GM19468 (cell line): Measurements from ENCODE around the gene HDAC9.
"Not testable (repeated sequence)": the region's sequence is repeated elsewhere in the genome, so short reads cannot be mapped to it uniquely, and the experiment has no call there.

ENCODE experiments used
- ATAC-seq: cut with Tn5 transposase; IDR thresholded peaks from one replicate; pipeline ENCODE4 v1.9.1; 2021; ENCODE audit warnings: mild to moderate bottlenecking, moderate library complexity, moderate number of reproducible peaks; ENCODE audit not compliant: unreplicated experiment; ENCODE audit errors: extremely low read depth

The HDAC9 gene

DNA sequence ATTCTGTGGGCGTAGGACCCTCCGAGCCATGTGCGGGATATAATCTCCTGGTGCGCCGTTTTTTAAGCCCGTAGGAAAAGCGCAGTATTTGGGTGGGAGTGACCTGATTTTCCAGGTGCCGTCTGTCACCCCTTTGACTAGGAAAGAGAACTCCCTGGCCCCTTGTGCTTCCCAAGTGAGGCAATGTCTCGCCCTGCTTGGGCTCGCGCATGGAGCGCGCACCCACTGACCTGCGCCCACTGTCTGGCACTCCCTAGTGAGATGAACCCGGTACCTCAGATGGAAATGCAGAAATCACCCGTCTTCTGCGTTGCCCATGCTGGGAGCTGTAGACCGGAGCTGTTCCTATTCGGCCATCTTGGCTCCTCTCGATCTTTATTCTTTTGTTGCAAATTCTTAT, 495.2 kb downstream of the HDAC9 start:
- ATAC-seq, result not testable (repeated sequence)

DNA sequence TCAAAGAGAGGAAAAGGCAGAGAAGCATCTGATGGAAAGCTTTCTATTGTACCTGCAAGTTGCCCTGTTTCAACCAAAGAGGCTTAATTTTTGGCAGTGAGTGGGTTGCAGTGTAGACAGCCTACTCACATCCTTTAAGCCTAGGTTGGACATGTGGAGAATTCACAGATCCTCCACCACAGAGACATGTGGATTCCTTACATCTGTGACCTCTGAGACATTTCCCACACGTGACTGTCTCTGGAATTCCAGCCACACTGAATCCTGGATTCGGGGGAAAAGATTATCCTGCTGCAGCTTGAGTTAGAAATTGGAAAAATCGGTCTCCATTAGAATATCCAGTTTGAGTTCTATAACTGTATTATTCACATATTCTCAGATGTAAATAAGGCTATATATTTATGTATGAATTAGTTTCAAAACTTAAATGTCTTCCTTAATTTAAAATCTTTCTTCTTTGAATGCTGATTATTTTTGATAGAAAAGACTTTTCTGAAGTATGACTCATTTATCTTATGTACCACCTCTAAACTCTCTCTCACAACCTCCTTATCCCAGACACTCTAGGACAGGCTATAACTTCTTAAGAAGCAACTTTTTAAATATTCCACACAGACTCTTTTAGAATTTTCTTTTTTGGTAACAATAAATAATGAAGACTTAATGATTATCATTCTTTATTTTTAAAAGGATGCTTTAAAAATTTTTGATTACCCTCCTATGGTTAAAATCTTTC, 498.6 kb downstream of the HDAC9 start:
- no peak for ATAC-seq

- ATAC-seq, result no peak
These were observed 499.7 kb downstream of the HDAC9 start for GRCh38 chr7:18995270-18995671.

- ATAC-seq, result no peak
These were observed 500.4 kb downstream of the HDAC9 start for GRCh38 chr7:18995811-18996426.

DNA sequence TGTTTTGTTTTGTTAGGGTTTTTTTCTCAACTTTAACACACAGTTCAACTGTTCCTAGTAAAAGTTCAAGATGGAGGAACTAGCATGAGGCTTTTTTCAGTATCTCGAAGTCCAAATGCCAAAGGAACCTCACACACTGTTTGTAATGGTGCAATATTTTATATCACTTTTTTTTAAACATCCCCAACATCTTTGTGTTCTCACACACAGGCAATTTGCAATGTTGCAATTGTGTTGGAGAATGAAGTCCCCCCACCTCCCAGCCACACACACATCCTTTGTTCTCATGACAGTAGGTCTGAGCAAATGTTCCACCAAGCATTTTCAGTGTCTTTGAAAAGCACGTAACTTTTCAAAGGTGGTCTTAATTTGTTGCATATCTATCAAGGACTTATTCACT, 501.0 kb downstream of the HDAC9 start:
- no peak for ATAC-seq

DNA sequence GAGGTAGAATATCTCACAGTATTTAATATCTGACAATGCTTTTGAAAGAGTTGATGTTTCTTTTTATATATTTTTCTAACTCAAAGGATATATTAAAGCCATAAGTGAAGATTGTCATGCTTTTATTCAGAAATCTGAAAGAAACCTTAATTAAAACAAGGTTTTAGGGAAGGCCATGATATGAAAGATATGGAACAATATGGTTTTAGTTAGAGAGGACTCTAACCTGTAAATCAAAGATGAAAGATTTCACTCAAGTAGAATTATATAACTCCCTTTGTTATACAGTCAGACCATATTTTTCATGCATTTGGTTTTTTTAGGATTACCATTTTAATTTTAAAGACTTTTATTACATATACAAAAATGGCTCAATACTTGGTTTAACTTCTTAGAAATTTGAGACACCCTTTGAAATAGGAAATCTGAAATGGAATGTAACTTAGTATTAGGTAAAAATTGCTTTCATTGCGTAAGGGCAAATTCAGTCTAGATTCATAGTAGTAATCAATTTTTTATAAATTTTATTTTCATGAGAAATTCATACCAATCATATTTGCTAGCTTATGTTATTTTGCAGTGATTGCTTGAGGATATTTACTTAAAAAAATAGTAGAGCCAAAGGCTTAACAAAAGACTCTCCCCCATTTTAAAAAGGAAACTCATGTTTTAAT, 502.1 kb downstream of the HDAC9 start:
- no peak for ATAC-seq

- no peak for ATAC-seq
These were observed 504.9 kb downstream of the HDAC9 start for GRCh38 chr7:19000410-19000809.

DNA sequence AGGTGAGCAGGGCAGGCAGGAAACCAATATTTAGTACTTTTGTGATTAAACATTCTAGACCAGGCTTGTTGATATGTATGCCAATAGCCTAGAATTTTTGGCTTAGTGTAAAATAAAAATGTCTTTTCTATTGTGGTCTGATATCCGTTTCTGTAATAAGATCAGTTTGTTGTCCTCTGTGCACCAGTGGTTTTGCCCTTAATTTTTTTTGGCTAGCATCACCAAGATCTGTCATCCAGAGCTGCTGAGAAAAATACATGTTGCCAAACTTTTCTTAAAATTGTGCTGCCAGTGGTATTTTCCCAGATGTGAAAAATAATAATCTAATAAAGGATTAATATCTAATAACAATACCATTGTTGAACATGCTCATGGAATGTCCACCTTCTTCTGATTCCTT, 506.3 kb downstream of the HDAC9 start:
- ATAC-seq, result no peak

GRCh38 chr7:19009241-19009935, 513.8 kb downstream of the HDAC9 start:
- ATAC-seq, result no peak

DNA sequence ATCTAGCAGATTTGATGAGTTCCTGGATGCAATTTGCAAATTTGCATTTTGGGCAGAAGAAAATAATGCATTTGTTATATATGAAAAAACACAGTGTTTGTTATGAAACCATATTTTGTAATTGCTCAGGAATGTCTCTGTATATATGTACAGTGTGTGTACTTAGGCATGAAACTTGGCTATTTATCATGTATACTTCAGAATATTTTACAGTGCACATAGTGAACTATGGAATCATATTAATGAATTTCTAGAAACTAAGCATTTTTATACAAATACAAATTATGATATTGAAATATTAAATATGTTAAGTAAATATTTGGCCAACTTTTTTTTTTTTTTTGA, 514.4 kb downstream of the HDAC9 start:
- ATAC-seq, result no peak

GRCh38 chr7:19011212-19011611, 515.7 kb downstream of the HDAC9 start:
- no peak for ATAC-seq

- no peak for ATAC-seq
These were observed 519.5 kb downstream of the HDAC9 start for GRCh38 chr7:19015098-19015497.

- ATAC-seq, result no peak
These were observed 520.6 kb downstream of the HDAC9 start for GRCh38 chr7:19016140-19016539.

DNA sequence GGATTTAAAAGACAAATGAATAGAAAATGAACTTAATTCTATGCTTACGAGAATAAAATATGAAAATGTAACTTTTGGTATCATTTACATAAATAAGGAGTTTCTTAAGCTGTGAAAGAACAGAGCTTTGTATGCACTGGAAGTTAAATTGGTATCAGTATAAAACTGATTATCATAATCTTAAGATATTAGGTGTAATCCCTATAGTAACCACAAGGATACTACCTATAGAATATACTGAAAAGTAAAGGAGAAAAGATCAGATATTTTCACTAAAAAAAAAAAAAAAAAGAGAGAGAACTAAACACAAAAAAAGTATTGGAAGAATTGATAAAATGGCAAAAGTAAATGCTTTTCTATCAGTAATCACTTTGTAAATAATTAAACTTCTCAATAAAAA, 521.8 kb downstream of the HDAC9 start:
- no peak for ATAC-seq

GRCh38 chr7:19020062-19020461, 524.5 kb downstream of the HDAC9 start:
- no peak for ATAC-seq

GRCh38 chr7:19020711-19021110, 525.2 kb downstream of the HDAC9 start:
- no peak for ATAC-seq

- no peak for ATAC-seq
These were observed 527.9 kb downstream of the HDAC9 start for GRCh38 chr7:19023477-19023876.

- ATAC-seq, result no peak
These were observed 528.7 kb downstream of the HDAC9 start for GRCh38 chr7:19024261-19024660.

DNA sequence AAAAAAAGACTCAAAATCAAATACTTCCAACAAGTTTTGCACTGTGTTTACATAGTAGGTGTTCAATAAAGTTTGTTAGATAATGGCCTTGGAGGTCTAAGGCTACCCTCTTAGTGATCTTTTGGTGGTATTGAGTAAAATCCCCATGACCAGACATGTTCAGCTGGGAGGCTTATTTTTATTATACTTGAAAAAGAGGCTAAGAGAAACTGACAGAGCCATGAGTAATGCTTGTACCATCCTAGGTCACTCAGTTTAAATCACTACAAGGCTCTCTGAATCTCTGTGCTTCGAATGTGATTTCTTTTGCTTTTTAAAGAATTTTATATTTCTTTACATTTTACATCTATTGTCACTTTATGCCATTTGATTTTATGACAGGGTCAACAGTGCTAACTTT, 531.3 kb downstream of the HDAC9 start:
- no peak for ATAC-seq

DNA sequence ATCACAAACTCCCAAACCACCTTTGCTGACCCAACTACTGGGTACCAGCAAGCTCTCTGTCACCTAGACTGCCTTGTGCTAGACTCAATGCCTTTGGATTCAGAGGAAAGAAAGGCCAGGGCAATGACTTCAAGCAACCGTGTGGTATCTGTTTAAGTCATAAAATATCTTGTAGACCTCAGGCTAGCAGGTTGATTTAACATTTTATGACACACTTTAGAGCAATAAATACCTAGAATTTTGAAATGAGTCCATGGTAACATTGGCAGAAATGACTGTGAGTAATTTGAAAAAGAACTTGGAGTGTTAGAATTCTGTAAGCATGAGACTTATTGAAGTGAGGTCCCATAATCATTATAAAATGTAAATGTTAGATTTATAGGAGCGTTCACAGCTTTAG, 534.7 kb downstream of the HDAC9 start:
- ATAC-seq, result no peak

- ATAC-seq, result not testable (repeated sequence)
These were observed 537.4 kb downstream of the HDAC9 start for GRCh38 chr7:19032942-19033341.
